Tongue (tissue), 2 donors: Measurements from ENCODE around the gene MAN1A1. TPM values are rescaled to one million over a fixed set of nuclear protein-coding genes. Genes with fewer than 3 reads are reported as not detected.

Experiments
- DNase-seq: peaks from one replicate; pipeline ENCODE4 v3.0.0-alpha.2; 2015
- total RNA-seq: library from RNA; depleted of rRNA; stranded (reverse); fragments of >200 nt; gene quantifications from one replicate; pipeline ENCODE4 v1.2.3, GENCODE V29; 2014

MAN1A1 gene
- total RNA-seq, 1 donor from 2014 or later: 135 TPM

- no peak for DNase-seq
Measured at GRCh38 chr6:119325559-119326265, 23.8 kb downstream of the MAN1A1 start.

GRCh38 chr6:119324718-119325117, 24.8 kb downstream of the MAN1A1 start:
- no peak for DNase-seq

GRCh38 chr6:119323931-119324330, 25.6 kb downstream of the MAN1A1 start:
- DNase-seq: no peak

- no peak for DNase-seq
Measured at GRCh38 chr6:119323478-119323877, 26.1 kb downstream of the MAN1A1 start.

GRCh38 chr6:119322715-119323350, 26.7 kb downstream of the MAN1A1 start:
- no peak for DNase-seq

- no peak for DNase-seq
Measured at GRCh38 chr6:119322034-119322433, 27.5 kb downstream of the MAN1A1 start.

GRCh38 chr6:119319694-119320093, 29.9 kb downstream of the MAN1A1 start:
- no peak for DNase-seq

GRCh38 chr6:119318730-119319129, 30.8 kb downstream of the MAN1A1 start:
- DNase-seq: no peak

- DNase-seq: no peak
Measured at GRCh38 chr6:119318176-119318575, 31.4 kb downstream of the MAN1A1 start.

- DNase-seq: no peak
Measured at GRCh38 chr6:119317007-119317406, 32.6 kb downstream of the MAN1A1 start.

GRCh38 chr6:119314885-119315272, 34.7 kb downstream of the MAN1A1 start:
- DNase-seq: no peak

- DNase-seq: no peak
Measured at GRCh38 chr6:119313937-119314884, 35.4 kb downstream of the MAN1A1 start.

GRCh38 chr6:119312875-119313338, 36.7 kb downstream of the MAN1A1 start:
- no peak for DNase-seq

- DNase-seq: no peak
Measured at GRCh38 chr6:119312441-119312840, 37.1 kb downstream of the MAN1A1 start.

- no peak for DNase-seq
Measured at GRCh38 chr6:119311514-119312142, 37.9 kb downstream of the MAN1A1 start.

- DNase-seq: no peak
Measured at GRCh38 chr6:119310486-119311036, 39.0 kb downstream of the MAN1A1 start.

- no peak for DNase-seq
Measured at GRCh38 chr6:119308991-119309657, 40.4 kb downstream of the MAN1A1 start.

- DNase-seq: no peak
Measured at GRCh38 chr6:119308048-119308570, 41.5 kb downstream of the MAN1A1 start.

- DNase-seq: no peak
Measured at GRCh38 chr6:119307056-119307455, 42.5 kb downstream of the MAN1A1 start.

GRCh38 chr6:119306396-119306968, 43.1 kb downstream of the MAN1A1 start:
- DNase-seq: no peak
